Urinary bladder (tissue), 4 donors: ENCODE measurements around the gene PYGL. TPM values are rescaled to one million over a fixed set of nuclear protein-coding genes. Genes with fewer than 3 reads are reported as not detected.

ENCODE experiments used
- DNase-seq: peaks from one replicate; pipeline ENCODE4 v3.0.0-alpha.2; 2015; ENCODE audit errors: extremely low spot score
- H3K27ac ChIP-seq: one replicate; pipeline ENCODE4 v1.5.1; 2013; ENCODE audit warnings: low read depth, mild to moderate bottlenecking, moderate library complexity
- H3K36me3 ChIP-seq: one replicate; pipeline ENCODE4 v1.6.1; 2013; ENCODE audit warnings: mild to moderate bottlenecking, moderate library complexity; ENCODE audit not compliant: insufficient read depth
- H3K4me1 ChIP-seq: one replicate; pipeline ENCODE4 v1.6.1; 2013; ENCODE audit warnings: mild to moderate bottlenecking, moderate library complexity; ENCODE audit not compliant: insufficient read depth
- H3K4me3 ChIP-seq: one replicate; pipeline ENCODE4 v1.5.1; 2013; ENCODE audit warnings: low read depth, low read length
- WGBS: extraction: QIAGEN DNeasy Blood & Tissue Kit; methylation state at CpG from one replicate; pipeline ENCODE4 v1.1.7; 2013; 5-methylcytosine and 5-hydroxymethylcytosine counted together
- polyA plus RNA-seq: library from polyadenylated mRNA; stranded (reverse); fragments of 200-250 nt; gene quantifications from one replicate; pipeline ENCODE4 v1.2.3, GENCODE V29; 2013
- total RNA-seq: library from RNA; depleted of rRNA; stranded (reverse); fragments of >200 nt; gene quantifications from one replicate; pipeline ENCODE4 v1.2.3, GENCODE V29; 2014
- donor health status: healthy with polysubstance abuse.
- donor health status: healthy.

The PYGL gene
- 30.5 TPM for total RNA-seq
- polyA plus RNA-seq: 28.6 TPM

GRCh38 chr14:50943943-50944646 lies at the start of gene PYGL:
TSS of gene PYGL (minus strand) at chr14:50944483. CDS start at chr14:50944403, 80 bp downstream.
- WGBS: under 1% methylated on average over 74 of the region's 74 CpGs
- no peaks in the 10 kb centered on the region for H3K36me3 ChIP-seq

GRCh38 chr14:50985859-50986331 lies 41.6 kb upstream of the PYGL start:
- no peaks in the 10 kb centered on the region for H3K36me3 ChIP-seq
- no peak overlapping the region for H3K27ac ChIP-seq
- H3K4me3 ChIP-seq: no peak overlapping the region
- no peaks in the 10 kb centered on the region for H3K4me1 ChIP-seq
- 66% methylated on average over 12 of the region's 12 CpGs for WGBS
- no peak for DNase-seq

More at GRCh38 chr14:50943943-50944646, at the start of gene PYGL:
- Histone ChIP-seq H3K27ac (peak within 1 kb of the TSS; percentile 79), H3K4me3 (peak within 1 kb of the TSS; percentile 61), H3K4me1 (no peaks in the 10 kb centered on the region)
- no peak for DNase-seq

- WGBS: 91% methylated on average over 13 of the region's 13 CpGs
- Histone ChIP-seq H3K4me3 (no peak overlapping the region), H3K36me3 (no peaks in the 10 kb centered on the region), H3K4me1 (no peaks in the 10 kb centered on the region), H3K27ac (no peak overlapping the region)
- no peak for DNase-seq
Measured at GRCh38 chr14:50985124-50985858, 41.0 kb upstream of the PYGL start.

GRCh38 chr14:50984036-50984710 lies 39.9 kb upstream of the PYGL start:
- Histone ChIP-seq H3K4me3 (no peak overlapping the region), H3K36me3 (no peaks in the 10 kb centered on the region), H3K27ac (no peak overlapping the region), H3K4me1 (no peaks in the 10 kb centered on the region)
- 77% methylated on average over 2 of the region's 2 CpGs for WGBS
- no peak for DNase-seq

- Histone ChIP-seq H3K36me3 (no peaks in the 10 kb centered on the region), H3K27ac (no peak overlapping the region), H3K4me1 (no peaks in the 10 kb centered on the region), H3K4me3 (no peak overlapping the region)
- 51% methylated on average over 5 of the region's 5 CpGs for WGBS
- no peak for DNase-seq
Measured at GRCh38 chr14:50979941-50980850, 35.9 kb upstream of the PYGL start.

DNA sequence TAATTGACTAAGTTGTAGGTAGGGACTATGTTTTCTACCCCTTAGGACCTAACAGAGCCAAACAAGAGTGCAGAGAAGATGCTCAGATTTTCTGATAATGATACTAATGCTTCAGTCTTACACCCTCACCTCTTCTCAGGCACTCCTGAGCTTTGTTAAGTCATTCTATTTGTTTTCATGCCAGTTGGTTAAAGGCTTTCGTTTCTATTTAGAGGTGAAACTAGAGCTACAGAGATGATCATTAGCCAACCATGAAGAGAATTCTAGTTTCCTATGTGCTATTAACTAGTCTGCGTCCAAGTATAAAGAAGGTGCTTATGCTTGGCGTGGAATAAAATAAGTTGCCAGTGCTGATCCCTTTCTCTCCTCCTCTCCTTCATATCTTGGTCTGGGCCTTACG lies 34.6 kb upstream of the PYGL start:
- DNase-seq: no peak
- no peaks in the 10 kb centered on the region for H3K4me1 ChIP-seq
- H3K4me3 ChIP-seq: no peak overlapping the region
- no peaks in the 10 kb centered on the region for H3K36me3 ChIP-seq
- H3K27ac ChIP-seq: no peak overlapping the region
- 90% methylated on average over 4 of the region's 4 CpGs for WGBS

DNA sequence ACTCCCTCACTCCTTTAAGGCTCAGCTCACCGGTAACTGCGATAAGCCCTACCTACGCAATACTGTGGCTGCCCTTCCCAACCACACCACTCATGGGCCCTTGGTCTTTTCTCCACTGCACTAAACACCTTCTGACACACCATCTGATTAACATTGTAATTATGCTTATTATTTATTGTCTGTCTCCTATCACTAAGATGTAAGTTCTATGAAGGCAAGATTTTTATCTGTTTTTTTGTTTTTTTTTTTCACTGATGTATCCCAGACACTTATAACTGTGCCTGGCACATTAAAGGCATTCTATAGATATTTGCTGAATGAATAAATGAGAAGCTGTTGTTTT lies 34.2 kb upstream of the PYGL start:
- Histone ChIP-seq H3K4me3 (no peak overlapping the region), H3K4me1 (no peaks in the 10 kb centered on the region), H3K27ac (no peak overlapping the region), H3K36me3 (no peaks in the 10 kb centered on the region)
- 94% methylated on average over 3 of the region's 3 CpGs for WGBS
- no peak for DNase-seq

- WGBS: 92% methylated on average over 3 of the region's 3 CpGs
- no peak overlapping the region for H3K27ac ChIP-seq
- DNase-seq: no peak
- H3K4me3 ChIP-seq: no peak overlapping the region
- no peaks in the 10 kb centered on the region for H3K4me1 ChIP-seq
- H3K36me3 ChIP-seq: no peaks in the 10 kb centered on the region
Measured at GRCh38 chr14:50977863-50978528, 33.7 kb upstream of the PYGL start.

DNA sequence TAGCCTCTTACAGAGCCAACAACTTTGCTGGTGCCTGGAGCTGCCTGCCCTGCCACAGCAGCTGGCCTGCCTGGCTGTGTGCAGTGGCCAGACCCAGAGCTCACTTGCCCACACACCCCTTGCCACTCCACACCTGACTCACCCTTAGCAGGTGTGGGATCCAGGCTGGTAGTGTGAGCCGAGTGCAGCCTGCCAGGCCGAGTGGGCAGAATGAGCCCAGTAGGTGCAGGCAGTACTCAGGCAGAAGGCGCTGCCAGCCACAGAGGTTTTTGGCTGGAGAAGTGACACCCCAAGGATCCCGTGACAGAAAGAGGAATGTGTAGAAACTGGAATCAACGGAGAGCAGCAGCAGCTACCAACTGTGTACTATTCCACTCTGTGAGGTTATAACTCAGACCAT lies 29.8 kb upstream of the PYGL start:
- Histone ChIP-seq H3K4me1 (no peaks in the 10 kb centered on the region), H3K4me3 (no peak overlapping the region), H3K36me3 (no peaks in the 10 kb centered on the region), H3K27ac (no peak overlapping the region)
- 95% methylated on average over 5 of the region's 5 CpGs for WGBS
- no peak for DNase-seq

DNA sequence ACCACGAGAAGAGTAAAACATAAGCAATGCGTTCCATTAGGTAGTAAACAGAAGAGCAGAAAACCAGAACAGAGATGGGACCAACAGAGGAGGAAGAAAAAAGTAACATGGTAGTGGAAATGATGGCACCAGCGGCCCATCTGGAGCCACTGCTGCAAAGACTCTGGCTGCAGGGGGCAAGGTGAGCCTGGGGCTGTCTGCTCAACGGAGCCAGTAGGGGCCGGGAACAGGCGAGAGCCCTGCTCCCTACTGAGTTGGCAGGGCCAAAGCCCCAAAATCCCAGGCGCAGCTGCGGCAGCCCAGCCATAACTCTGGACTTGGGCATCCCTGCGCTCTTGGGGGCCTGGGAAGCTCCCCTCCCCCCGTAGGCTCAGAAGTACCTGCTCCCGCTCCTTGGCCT lies 28.5 kb upstream of the PYGL start:
- Histone ChIP-seq H3K4me1 (no peaks in the 10 kb centered on the region), H3K4me3 (no peak overlapping the region), H3K36me3 (no peaks in the 10 kb centered on the region), H3K27ac (no peak overlapping the region)
- WGBS: 95% methylated on average over 11 of the region's 11 CpGs
- no peak for DNase-seq

DNA sequence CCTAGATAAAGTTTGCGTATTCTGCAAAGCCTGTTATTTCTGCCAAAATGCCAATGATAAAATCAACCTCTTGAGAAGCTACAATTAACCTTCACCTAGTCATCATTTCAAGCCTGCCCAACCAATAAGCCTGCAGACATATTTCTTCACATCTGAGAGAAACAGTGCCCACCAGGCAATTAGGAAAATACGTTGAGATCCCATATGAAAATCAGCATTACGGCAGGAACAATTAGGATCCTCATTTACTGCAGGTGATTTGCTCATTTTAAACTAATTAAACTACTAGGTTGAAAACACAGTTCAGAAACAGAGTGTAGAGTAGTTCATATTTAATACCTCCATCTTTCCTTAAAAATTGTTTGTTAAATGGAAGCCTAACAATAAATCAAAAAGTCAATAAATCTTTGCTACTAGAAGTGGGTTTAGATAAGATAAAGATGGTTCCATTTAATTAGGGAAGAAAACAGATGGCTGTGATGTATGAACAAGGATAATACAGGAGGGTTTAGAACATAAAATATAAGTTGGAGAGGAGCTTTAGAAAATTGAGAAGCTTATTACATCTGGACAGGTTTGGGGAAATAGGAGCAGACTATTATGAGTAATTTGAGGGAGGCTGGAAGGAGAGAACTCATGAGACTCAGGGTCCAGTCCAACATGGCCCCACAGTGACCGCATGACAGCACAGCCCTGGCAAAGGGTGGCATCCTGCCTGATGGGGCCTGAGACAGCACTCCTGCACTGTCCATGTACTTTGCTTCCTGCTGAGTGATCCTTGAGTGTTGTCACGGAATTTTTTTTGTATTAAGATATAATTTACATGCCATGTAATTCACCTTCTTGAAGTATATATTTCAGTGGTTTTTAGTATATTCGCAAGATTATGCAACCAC lies 26.9 kb upstream of the PYGL start:
- DNase-seq: no peak
- Histone ChIP-seq H3K27ac (no peak overlapping the region), H3K36me3 (no peaks in the 10 kb centered on the region), H3K4me1 (no peaks in the 10 kb centered on the region), H3K4me3 (no peak overlapping the region)
- 82% methylated on average over 6 of the region's 6 CpGs for WGBS

GRCh38 chr14:50967790-50968189 lies 23.5 kb upstream of the PYGL start:
- WGBS: 59% methylated on average over 2 of the region's 2 CpGs

More at GRCh38 chr14:50967790-50968189, 23.5 kb upstream of the PYGL start:
- Histone ChIP-seq H3K36me3 (no peaks in the 10 kb centered on the region), H3K4me1 (peaks cover 1% of the 10 kb centered on the region), H3K4me3 (no peak overlapping the region), H3K27ac (no peak overlapping the region)
- DNase-seq: no peak
